Mononuclear cell (primary cell): ENCODE data around the gene STX18. TPM values are rescaled to one million over a fixed set of nuclear protein-coding genes. Genes with fewer than 3 reads are reported as not detected.

Experiments
- H3K27me3 ChIP-seq: 2 replicates; pipeline ENCODE4 v1.6.0; 2011; ENCODE audit warnings: low read length, control low read depth; ENCODE audit not compliant: insufficient read depth
- H3K4me1 ChIP-seq: 2 replicates; pipeline ENCODE4 v1.5.1; 2011; ENCODE audit warnings: mild to moderate bottlenecking, low read length, control low read depth; ENCODE audit not compliant: insufficient read depth
- H3K4me3 ChIP-seq: 2 replicates; pipeline ENCODE4 v1.5.1; 2011; ENCODE audit warnings: mild to moderate bottlenecking, low read length, moderate library complexity
- H3K9me3 ChIP-seq: 2 replicates; pipeline ENCODE4 v1.5.1; 2011; ENCODE audit warnings: low read depth, mild to moderate bottlenecking, control low read depth, low read length
- total RNA-seq: library from RNA; depleted of rRNA; stranded (reverse); fragments of >200 nt; gene quantifications from one replicate; pipeline ENCODE4 v1.2.3, GENCODE V29; 2012

STX18 gene
- total RNA-seq, 1 donor: 22.0 TPM

GRCh38 chr4:4420421-4420820, 121.4 kb downstream of the STX18 start:
- no peak overlapping the region for H3K4me3 ChIP-seq
- H3K27me3 ChIP-seq: no peaks in the 10 kb centered on the region
- H3K9me3 ChIP-seq: no peaks in the 10 kb centered on the region
- H3K4me1 ChIP-seq: no peaks in the 10 kb centered on the region

GRCh38 chr4:4419896-4420295, 122.0 kb downstream of the STX18 start:
- Histone ChIP-seq H3K9me3 (no peaks in the 10 kb centered on the region), H3K27me3 (no peaks in the 10 kb centered on the region), H3K4me3 (no peak overlapping the region), H3K4me1 (no peaks in the 10 kb centered on the region)

GRCh38 chr4:4418676-4419390, 123.0 kb downstream of the STX18 start:
- H3K9me3 ChIP-seq: no peaks in the 10 kb centered on the region
- no peaks in the 10 kb centered on the region for H3K27me3 ChIP-seq
- no peaks in the 10 kb centered on the region for H3K4me1 ChIP-seq
- no peak overlapping the region for H3K4me3 ChIP-seq

GRCh38 chr4:4417886-4418285, 124.0 kb downstream of the STX18 start:
- H3K4me1 ChIP-seq: no peaks in the 10 kb centered on the region
- no peak overlapping the region for H3K4me3 ChIP-seq
- no peaks in the 10 kb centered on the region for H3K9me3 ChIP-seq
- no peaks in the 10 kb centered on the region for H3K27me3 ChIP-seq

GRCh38 chr4:4416981-4417380, 124.9 kb downstream of the STX18 start:
- Histone ChIP-seq H3K9me3 (no peaks in the 10 kb centered on the region), H3K27me3 (no peaks in the 10 kb centered on the region), H3K4me3 (no peak overlapping the region), H3K4me1 (no peaks in the 10 kb centered on the region)

- H3K27me3 ChIP-seq: no peaks in the 10 kb centered on the region
- no peaks in the 10 kb centered on the region for H3K9me3 ChIP-seq
- no peaks in the 10 kb centered on the region for H3K4me1 ChIP-seq
- H3K4me3 ChIP-seq: no peak overlapping the region
Measured at GRCh38 chr4:4415806-4416805, 125.7 kb downstream of the STX18 start.

- no peaks in the 10 kb centered on the region for H3K4me1 ChIP-seq
- no peaks in the 10 kb centered on the region for H3K27me3 ChIP-seq
- H3K4me3 ChIP-seq: no peak overlapping the region
- no peaks in the 10 kb centered on the region for H3K9me3 ChIP-seq
Measured at GRCh38 chr4:4415107-4415805, 126.6 kb downstream of the STX18 start.

GRCh38 chr4:4413806-4414205, 128.0 kb downstream of the STX18 start:
- Histone ChIP-seq H3K4me1 (no peaks in the 10 kb centered on the region), H3K4me3 (no peak overlapping the region), H3K9me3 (no peaks in the 10 kb centered on the region), H3K27me3 (no peaks in the 10 kb centered on the region)

GRCh38 chr4:4413373-4413725, 128.5 kb downstream of the STX18 start:
- Histone ChIP-seq H3K4me3 (no peak overlapping the region), H3K27me3 (no peaks in the 10 kb centered on the region), H3K9me3 (no peaks in the 10 kb centered on the region), H3K4me1 (no peaks in the 10 kb centered on the region)

- no peaks in the 10 kb centered on the region for H3K4me1 ChIP-seq
- no peaks in the 10 kb centered on the region for H3K27me3 ChIP-seq
- no peak overlapping the region for H3K4me3 ChIP-seq
- H3K9me3 ChIP-seq: no peaks in the 10 kb centered on the region
Measured at GRCh38 chr4:4412641-4413372, 129.0 kb downstream of the STX18 start.

- Histone ChIP-seq H3K9me3 (no peaks in the 10 kb centered on the region), H3K4me3 (no peak overlapping the region), H3K4me1 (no peaks in the 10 kb centered on the region), H3K27me3 (no peaks in the 10 kb centered on the region)
Measured at GRCh38 chr4:4411906-4412305, 129.9 kb downstream of the STX18 start.

- Histone ChIP-seq H3K4me3 (no peak overlapping the region), H3K4me1 (no peaks in the 10 kb centered on the region), H3K9me3 (no peaks in the 10 kb centered on the region), H3K27me3 (no peaks in the 10 kb centered on the region)
Measured at GRCh38 chr4:4410271-4410670, 131.6 kb downstream of the STX18 start.

GRCh38 chr4:4409416-4410115, 132.3 kb downstream of the STX18 start:
- Histone ChIP-seq H3K4me3 (no peak overlapping the region), H3K9me3 (no peaks in the 10 kb centered on the region), H3K27me3 (no peaks in the 10 kb centered on the region)

More at GRCh38 chr4:4409416-4410115, 132.3 kb downstream of the STX18 start:
- no peaks in the 10 kb centered on the region for H3K4me1 ChIP-seq
